SU-DHL-6 (cell line): Measurements from ENCODE around the gene NTF3.

Experiments used
- CTCF ChIP-seq: fragments of 200-600 bp; sonication (generic); IDR thresholded peaks from one replicate; pipeline ENCODE4 v1.5.1; 2017; ENCODE audit warnings: antibody characterized with exemption, mild to moderate bottlenecking, low read length, moderate library complexity; ENCODE audit not compliant: insufficient read depth, poor library complexity, severe bottlenecking
- EZH2phosphoT487 ChIP-seq: fragments of 200-600 bp; sonication (generic), shearing (Covaris generic); conservative IDR thresholded peaks from 2 replicates; pipeline ENCODE4 v1.6.1; 2018; ENCODE audit warnings: mild to moderate bottlenecking, antibody characterized with exemption, low read length, moderate library complexity, mixed read lengths

GRCh38 chr12:5521456-5522325 lies 89.8 kb downstream of the NTF3 start:
- TF ChIP-seq CTCF, result no peak
- no peak for TF ChIP-seq EZH2phosphoT487
